Measurements from ENCODE around the gene LCN6. TPM values are rescaled to one million over a fixed set of nuclear protein-coding genes. Genes with fewer than 3 reads are reported as not detected.
A peak's percentile ranks its signal among the peaks of the same experiment; 100 is the strongest.

LCN6 gene
- total RNA-seq, 1 donor from 2014 or later = not detected

DNA sequence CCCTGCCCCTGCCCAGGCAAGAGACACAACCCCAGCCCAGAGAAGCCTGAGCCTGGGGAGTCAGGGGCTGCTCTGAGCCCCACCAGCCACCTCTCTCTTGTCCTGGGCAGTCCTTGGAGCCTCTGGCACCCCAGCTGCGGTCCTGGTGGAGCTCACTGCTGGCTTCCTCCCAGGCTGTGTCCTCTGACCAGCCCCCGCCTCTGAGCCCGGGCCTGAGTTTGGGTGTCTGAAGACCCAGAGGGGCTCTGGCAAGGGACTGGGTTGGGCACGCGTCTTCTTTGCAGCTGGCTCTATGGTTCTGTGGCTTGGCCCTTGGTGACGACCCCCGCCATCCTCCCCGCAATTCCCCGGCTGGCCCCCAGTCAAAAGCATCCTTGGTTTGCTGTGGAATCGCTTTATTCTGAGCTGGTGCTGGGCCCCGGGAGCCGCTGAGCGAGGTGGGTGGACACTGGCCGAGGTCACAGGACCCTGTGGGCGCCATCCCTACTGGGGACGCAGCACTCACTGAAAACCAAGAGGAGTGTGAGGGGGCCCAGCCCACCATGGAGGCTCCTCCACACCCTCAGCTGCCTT lies 4.6 kb downstream of the LCN6 start:
- Histone ChIP-seq H3K9ac (no peak overlapping the region), H2AFZ (replicated peaks) (no peak overlapping the region), H3F3A (ENCODE audit: low read depth) (no peaks in the 10 kb centered on the region), H3K4me2 (no peak overlapping the region), H3K27ac (no peak overlapping the region), H3K4me1 (peaks cover 11% of the 10 kb centered on the region), H4K20me1 (ENCODE audit: low read depth) (no peaks in the 10 kb centered on the region), H3K4me3 (no peak overlapping the region), H3K36me3 (no peaks in the 10 kb centered on the region), H3K79me2 (ENCODE audit: low read depth) (no peaks in the 10 kb centered on the region), H3K27me3 (peaks cover 6% of the 10 kb centered on the region), H3K9me3 (ENCODE audit: low read depth) (no peaks in the 10 kb centered on the region)
- Mint-ChIP-seq H3K27me3 (ENCODE audit: insufficient read depth, low read depth) (peaks cover 2% of the 10 kb centered on the region), H3K27ac (no peak overlapping the region), H3K4me3 (no peak overlapping the region), H3K9me3 (no peaks in the 10 kb centered on the region), H3K36me3 (no peaks in the 10 kb centered on the region), H3K4me1 (no peaks in the 10 kb centered on the region)
- DNase-seq (ENCODE audit: low spot score) = peak; percentile 1
- TF ChIP-seq EZH2phosphoT487 (IDR thresholded peaks at IDR 0.05) (no peak), CTCF (IDR thresholded peaks at IDR 0.05) (no peak), EZH2 (IDR thresholded peaks at IDR 0.05) (no peak)

- peak within 1 kb of the TSS; percentile 33 for H3K4me2 ChIP-seq
- no peak within 1 kb of the TSS for H3K27ac ChIP-seq
- no peaks in the 10 kb centered on the region for H3K9me3 Mint-ChIP-seq
- no peaks in the 10 kb centered on the region for H4K20me1 ChIP-seq (ENCODE audit: low read depth)
- H3K4me1 ChIP-seq = peaks cover 11% of the 10 kb centered on the region
- no peak within 1 kb of the TSS for H3K4me3 ChIP-seq
- H3K9ac ChIP-seq = no peak within 1 kb of the TSS
- H2AFZ ChIP-seq (replicated peaks) = no peak within 1 kb of the TSS
- H3K4me3 Mint-ChIP-seq = no peak within 1 kb of the TSS
- H3K27me3 Mint-ChIP-seq (ENCODE audit: insufficient read depth, low read depth) = peaks cover 7% of the 10 kb centered on the region
- peaks cover 6% of the 10 kb centered on the region for H3K27me3 ChIP-seq
- H3K79me2 ChIP-seq (ENCODE audit: low read depth) = no peaks in the 10 kb centered on the region
- no peaks in the 10 kb centered on the region for H3F3A ChIP-seq (ENCODE audit: low read depth)
- H3K36me3 Mint-ChIP-seq = no peaks in the 10 kb centered on the region
- no peak within 1 kb of the TSS for H3K27ac Mint-ChIP-seq
- TF ChIP-seq CTCF (IDR thresholded peaks at IDR 0.05) (peak; percentile 57), EZH2 (IDR thresholded peaks at IDR 0.05) (no peak), EZH2phosphoT487 (IDR thresholded peaks at IDR 0.05) (no peak)
- DNase-seq (ENCODE audit: low spot score) = peak; percentile 79
- no peaks in the 10 kb centered on the region for H3K9me3 ChIP-seq (ENCODE audit: low read depth)
- no peaks in the 10 kb centered on the region for H3K4me1 Mint-ChIP-seq
- no peaks in the 10 kb centered on the region for H3K36me3 ChIP-seq
These were observed 5.5 kb downstream of the LCN6 start, which contains the start of gene LCN10 for GRCh38 chr9:136742591-136743391. TSS of gene LCN10 (minus strand) at chr9:136742940. CDS start at chr9:136742903, 37 bp downstream.

DNA sequence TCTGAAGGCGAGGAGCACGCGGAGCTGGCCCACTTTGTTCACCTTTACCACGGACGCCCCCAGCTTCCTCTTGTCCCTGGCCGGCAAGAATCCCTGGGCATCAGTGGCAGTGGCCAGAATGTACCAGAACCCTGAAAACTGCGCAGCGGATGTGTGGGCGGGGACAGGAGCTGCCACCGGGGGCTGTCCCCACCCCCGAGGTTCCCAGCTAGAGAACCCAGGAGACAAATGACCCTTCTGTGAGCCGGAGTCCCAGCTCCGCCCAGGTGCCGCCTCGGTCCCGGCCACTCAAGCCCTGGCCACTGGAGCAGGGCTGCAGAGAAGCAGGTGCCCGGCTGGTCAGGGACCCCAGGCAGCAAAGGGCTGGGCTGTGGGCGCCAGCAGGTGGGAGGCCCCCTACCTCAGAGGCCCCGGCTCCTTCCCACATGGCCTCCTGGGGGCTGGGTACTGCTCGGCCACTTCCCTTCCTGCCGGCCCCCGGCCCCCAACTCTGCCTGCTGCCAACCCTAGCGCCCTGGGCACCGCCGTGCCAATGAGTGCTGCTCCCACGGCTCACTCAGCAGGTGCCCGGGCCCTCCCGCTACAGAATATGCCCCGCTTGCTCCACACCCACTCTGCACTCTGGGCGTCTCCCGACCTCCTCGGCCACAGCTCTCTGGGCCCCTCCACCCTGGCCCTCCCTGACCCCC lies 6.3 kb downstream of the LCN6 start:
- no peak overlapping the region for H3K9ac ChIP-seq
- peaks cover 11% of the 10 kb centered on the region for H3K4me1 ChIP-seq
- peak; percentile 16 for DNase-seq (ENCODE audit: low spot score)
- H3K4me2 ChIP-seq = peak overlapping the region; percentile 33
- H3F3A ChIP-seq (ENCODE audit: low read depth) = no peaks in the 10 kb centered on the region
- H3K9me3 Mint-ChIP-seq = no peaks in the 10 kb centered on the region
- no peaks in the 10 kb centered on the region for H3K36me3 Mint-ChIP-seq
- H3K4me3 ChIP-seq = no peak overlapping the region
- H3K27me3 ChIP-seq = peaks cover 6% of the 10 kb centered on the region
- no peak overlapping the region for H3K4me3 Mint-ChIP-seq
- no peaks in the 10 kb centered on the region for H4K20me1 ChIP-seq (ENCODE audit: low read depth)
- no peak overlapping the region for H3K27ac Mint-ChIP-seq
- TF ChIP-seq EZH2 (IDR thresholded peaks at IDR 0.05) = no peak
- TF ChIP-seq EZH2phosphoT487 (IDR thresholded peaks at IDR 0.05) = no peak
- no peak for TF ChIP-seq CTCF (IDR thresholded peaks at IDR 0.05)
- no peaks in the 10 kb centered on the region for H3K9me3 ChIP-seq (ENCODE audit: low read depth)
- no peak overlapping the region for H2AFZ ChIP-seq (replicated peaks)
- H3K36me3 ChIP-seq = no peaks in the 10 kb centered on the region
- H3K79me2 ChIP-seq (ENCODE audit: low read depth) = no peaks in the 10 kb centered on the region
- no peak overlapping the region for H3K27ac ChIP-seq
- H3K4me1 Mint-ChIP-seq = no peaks in the 10 kb centered on the region
- H3K27me3 Mint-ChIP-seq (ENCODE audit: insufficient read depth, low read depth) = peaks cover 9% of the 10 kb centered on the region
